Astrocyte of the hippocampus (primary cell): ENCODE data around the gene NAA30.
"Not testable (repeated sequence)": the region's sequence is repeated elsewhere in the genome, so short reads cannot be mapped to it uniquely, and the experiment has no call there.

ENCODE experiments used
- DNase-seq: peaks from one replicate; pipeline ENCODE4 v3.0.0; 2011; ENCODE audit warnings: low read depth, low spot score

NAA30 gene

DNA sequence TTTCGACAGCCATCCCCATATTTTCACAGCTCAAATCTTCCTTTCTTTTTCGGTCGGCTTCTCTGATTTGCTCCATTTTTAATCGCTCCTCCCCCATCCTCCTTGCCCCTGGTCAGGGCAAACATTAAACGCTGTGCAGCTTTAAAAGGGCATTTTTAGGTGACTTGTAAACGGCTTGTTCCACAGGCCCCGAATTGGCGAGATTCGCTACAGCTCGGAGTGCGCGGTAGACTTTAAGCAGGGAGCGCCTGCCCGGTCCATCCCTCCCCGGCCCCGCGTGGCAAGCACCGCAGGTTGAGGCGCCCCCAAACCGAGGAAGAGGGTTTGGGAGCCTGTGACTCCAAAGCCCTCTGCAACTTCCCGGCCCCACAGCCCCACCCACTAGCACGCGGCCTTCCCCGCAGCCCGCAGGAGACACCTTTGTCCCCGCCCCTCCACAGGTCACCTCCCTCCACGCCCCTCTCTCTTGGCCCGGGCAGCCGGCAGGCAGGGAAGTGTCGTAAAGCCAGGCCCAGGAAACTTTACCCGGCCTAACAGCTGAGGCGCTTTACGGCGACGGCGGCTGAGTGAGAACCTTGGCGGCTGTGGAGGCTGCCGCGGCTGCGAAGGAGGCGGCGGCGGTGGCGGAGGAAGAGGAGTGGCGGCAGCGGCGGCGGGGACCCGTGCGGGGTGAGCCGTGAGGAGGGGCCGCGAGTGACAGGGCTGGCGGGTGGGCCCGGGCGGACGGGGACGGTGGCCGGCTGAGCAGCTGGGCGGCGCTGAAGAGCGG, at the start of gene NAA30:
Gene NAA30, plus strand, starts transcription at position 550 of the 769 bp plus-strand sequence. CDS start 372 bp downstream, outside the sequence.
- DNase-seq, result peak; percentile 97

DNA sequence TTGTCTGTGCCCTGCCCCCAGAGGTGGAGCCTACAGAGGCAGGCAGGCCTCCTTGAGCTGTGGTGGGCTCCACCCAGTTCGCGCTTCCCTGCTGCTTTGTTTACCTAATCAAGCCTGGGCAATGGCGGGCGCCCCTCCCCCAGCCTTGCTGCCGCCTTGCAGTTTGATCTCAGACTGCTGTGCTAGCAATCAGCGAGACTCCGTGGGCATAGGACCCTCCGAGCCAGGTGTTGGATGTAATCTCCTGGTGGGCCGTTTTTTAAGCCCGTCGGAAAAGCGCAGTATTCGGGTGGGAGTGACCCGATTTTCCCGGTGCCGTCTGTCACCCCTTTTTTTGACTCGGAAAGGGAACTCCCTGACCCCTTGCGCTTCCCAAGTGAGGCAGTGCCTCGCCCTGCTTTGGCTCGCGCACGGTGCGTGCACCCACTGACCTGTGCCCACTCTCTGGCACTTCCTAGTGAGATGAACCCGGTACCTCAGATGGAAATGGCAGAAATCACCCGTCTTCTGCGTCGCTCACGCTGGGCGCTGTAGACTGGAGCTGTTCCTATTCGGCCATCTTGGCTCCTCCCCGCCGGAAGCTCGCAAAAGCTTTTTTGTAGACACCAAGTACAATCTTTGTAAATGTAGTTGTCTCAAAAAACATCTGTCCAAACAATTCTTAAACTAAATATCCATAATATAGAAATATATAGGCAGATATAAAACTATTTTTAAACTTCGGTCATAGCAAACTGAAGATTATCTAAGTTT, 46.7 kb upstream of the NAA30 start:
- DNase-seq, result not testable (repeated sequence)

DNA sequence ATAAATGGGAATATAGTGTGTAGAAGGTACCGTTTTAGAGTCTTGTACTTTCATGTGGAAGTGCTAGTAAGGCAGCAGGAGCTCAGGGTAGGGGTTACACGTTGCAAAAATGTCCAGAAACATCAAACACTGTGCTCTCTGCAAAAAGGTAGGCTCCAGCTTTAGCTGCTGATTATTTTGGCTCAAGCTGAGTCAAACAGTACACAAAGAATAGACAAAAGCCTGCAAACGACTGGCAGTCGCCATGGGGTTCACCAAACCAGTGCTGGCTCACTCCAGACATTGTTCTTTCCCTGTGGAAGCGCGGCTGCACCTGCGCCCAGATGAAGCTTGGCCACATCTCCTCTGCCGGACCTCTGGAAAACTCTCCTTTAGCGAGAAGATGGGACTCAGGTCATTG, 45.3 kb upstream of the NAA30 start:
- DNase-seq, result no peak

DNA sequence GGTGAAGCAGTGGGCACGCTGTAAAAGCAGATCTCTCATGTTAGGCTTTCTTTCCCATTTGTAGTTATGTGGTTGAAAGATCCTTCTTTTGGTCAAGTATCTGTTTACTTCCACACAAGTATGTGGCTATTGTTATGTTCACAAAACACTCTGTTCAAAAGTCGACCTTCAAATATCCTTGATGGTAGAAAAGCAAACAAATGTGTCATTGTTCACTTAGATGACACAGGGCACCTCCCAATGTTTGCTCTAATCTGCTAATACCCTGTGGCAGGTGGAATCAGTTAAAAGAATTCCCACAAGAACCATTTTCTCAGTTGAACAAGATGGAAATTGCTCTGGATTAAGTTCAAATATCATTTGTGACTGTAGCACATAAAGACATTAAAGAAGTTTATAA, 43.6 kb upstream of the NAA30 start:
- DNase-seq, result no peak

DNA sequence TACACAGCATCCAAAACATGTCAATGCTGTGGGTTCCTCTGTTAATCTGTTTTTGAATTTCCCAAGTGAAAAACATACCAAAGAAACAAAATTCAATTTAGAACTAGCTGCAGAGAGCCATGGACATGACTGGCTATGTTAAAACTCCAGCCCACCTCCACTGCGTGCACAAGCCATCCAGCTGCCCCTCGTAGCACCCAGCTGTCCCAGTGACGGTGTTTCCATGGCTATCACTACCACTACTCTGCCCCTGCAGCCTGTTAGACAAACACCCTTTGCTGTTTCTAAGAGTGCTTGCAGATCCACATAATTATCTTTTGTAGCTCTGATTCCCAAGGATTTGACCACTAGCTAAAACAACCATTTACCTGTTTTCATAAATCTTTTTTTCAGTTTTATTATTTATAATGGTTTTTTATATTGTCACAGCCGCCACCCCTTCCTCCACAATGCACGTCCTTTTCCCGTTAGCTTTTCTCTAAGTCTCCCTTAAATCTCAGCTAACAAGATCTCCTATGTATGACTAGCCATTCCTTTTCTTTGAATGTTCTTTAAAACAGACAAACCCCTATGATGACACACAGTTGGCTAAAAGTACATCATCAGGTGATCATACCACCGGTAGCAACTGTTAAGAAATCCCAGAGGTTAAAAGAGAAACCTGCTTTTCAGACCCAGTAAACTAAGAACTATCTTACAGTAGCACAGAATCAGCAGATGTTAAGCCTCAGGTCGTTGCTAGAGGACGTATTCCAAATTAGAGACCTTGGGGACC, 37.8 kb upstream of the NAA30 start:
- no peak for DNase-seq

DNA sequence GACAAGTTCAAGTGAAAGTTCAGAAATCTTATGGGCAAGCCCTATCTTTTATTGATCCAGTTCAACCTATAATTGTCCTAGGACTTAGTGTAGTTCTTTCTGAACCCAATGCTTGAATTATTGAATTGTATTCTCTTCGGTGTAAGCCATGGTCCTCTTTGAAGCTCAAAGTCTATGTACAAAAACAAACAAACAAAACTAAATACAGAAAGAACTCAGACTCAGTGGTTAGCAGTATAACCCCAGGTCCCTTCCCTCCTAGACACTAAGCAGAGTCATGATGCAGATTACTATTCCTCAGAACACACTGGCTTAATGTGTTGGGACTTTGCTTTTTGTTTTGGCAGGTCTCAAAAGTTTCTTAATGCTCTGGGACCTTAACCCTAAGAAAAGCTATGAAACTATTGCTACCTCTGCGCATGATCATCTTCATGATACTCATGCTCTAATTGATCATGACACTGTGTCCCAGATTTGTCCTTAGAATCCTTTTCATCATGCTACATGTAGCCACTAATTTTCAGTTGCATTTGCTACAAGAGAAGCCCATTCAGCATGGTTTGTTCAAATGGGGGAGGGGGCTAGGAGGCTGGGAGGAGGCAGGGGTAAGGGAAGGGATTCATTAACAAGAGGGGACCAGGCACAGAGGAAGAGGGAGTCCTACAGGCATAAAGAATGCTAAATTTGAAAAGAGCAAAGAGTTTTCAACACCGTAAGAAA, 35.1 kb upstream of the NAA30 start:
- no peak for DNase-seq

DNA sequence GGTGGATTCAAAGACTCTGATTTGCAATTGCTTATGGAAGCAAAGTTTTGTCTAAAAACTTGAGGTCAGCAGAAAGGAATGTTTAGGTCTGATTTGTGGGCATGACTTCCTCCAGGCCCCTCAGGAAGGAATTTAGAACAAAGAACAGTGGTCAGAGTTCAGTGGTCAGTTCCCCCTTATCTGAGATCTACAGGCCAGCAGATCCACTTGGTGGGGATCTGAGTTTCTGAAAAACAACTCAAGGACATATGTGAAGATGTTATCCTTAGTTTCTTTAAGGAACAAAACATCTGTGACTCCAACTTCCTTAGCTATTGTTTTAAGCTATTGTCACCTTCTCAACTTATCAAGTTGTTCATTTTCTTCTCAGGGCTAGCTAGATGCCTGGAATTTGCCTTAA, 28.0 kb upstream of the NAA30 start:
- peak; percentile 50 for DNase-seq

DNA sequence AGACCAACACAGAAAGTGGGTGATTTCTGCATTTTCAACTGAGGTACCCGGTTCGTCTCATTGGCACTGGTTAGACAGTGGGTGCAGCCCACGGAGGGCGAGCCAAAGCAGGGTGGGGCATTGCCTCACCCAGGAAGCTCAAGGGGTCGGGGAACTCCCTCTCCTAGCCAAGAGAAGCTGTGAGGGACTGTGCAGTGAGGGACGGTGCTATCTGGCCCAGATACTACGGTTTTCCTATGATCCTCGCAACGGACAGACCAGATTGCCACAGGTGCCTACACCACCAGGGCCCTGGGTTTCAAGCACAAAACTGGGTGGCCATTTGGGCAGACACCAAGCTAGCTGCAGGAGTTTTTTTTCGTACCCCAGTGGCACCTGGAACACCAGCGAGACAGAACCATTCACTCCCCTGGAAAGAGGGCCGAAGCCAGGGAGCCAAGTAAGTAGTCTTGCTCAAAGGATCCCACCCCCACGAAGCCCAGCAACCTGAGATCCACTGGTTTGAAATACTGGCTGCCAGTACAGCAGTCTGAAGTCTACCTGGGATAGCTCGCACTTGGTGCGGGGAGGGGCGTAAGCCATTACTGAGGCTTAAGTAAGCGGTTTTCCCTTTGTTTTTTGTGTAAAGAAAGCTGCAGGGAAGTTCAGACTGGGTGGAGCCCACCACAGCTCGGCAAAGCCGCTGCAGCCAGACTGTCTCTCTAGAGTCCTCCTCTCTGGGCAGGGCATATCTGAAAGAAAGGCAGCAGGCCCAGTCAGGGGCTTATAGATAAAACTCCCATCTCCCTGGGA, 25.5 kb upstream of the NAA30 start:
- DNase-seq, result no peak

DNA sequence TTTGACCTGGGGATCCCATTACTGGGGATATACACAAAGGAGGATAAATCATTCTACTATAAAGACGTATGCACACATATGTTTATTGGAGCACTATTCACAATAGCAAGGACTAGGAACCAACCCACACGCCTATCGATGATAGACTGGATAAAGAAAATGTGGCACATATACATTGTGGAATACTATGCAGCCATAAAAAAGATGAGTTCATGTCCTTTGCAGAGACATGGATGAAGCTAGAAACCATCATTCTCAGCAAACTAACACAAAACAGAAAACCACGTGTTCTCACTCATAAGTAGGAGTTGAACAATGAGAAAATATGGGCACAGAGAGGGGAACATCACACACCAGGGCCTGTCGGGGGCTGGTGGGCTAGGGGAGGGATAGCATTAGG, 20.2 kb upstream of the NAA30 start:
- DNase-seq, result not testable (repeated sequence)

DNA sequence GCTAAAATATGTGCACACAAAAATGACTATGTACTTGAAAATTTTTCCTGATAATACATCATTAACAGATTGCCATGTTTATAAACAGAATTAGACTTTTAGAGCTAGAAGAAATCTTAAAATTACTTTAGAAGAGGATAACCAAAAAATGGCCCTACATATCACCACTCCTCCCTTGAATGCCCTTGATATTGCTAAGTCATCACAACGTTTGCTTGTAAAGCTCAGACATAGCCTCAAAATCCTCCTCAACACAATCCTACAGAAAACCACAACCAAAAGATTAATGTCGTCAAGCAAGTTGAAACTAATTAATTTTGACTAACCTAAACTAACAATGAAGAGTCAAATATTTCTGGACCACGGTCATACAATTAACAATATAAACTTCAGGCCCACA, 19.4 kb upstream of the NAA30 start:
- no peak for DNase-seq

DNA sequence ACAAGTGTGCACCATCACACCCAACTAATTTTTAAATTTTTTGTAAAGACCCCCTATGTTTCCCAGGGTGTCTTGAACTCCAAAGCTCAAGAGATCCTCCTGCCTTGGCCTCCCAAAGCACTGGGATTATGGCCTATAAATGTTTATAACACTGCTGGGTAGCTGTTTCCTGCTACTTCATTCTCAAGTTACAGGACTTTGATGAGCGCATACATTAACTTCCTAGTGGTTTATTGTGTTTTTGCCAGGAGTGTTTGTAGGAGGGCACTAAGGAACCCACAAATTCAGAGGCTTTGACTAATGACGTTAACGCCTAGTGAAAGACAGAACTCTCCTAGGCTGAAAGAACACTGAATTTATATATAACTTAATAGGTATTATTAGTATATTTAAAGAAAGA, 15.2 kb upstream of the NAA30 start:
- DNase-seq, result no peak

DNA sequence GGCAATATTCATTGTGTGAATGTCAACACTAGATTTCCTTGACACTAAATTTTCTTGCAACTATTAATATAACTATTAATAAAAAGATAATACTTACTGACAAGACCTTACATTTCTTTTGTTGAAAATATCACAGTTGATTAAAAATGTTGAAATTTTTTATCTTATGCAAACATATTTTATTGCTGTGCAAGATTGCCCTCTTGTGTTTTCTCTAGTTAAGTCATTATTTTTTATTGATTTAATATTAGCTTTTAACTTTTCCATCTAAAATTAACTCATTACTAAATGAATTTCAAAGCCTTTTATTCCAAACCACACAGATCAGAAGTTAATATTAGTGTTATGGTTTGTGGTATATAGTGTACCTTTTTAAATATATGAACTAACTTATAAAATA, 11.7 kb upstream of the NAA30 start:
- DNase-seq, result no peak

DNA sequence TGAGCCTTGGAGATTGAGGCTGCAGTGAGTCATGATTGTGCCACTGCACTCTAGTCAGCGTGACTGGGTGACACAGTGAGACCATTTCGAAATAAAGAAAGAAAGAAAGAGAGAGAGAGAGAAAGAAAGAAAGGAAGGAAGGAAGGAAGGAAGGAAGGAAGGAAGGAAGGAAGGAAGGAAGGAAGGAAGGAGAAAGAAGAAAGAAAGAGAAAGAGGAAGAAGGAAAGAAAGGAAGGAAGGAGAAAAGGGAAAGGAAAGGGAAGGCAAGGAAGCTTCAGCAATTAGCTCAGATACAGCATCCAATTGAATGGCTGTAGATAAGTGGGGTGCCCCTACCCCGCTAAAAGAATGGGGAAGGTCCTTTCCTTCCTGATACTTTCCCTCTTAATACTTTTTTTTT, 9.5 kb upstream of the NAA30 start:
- no peak for DNase-seq

DNA sequence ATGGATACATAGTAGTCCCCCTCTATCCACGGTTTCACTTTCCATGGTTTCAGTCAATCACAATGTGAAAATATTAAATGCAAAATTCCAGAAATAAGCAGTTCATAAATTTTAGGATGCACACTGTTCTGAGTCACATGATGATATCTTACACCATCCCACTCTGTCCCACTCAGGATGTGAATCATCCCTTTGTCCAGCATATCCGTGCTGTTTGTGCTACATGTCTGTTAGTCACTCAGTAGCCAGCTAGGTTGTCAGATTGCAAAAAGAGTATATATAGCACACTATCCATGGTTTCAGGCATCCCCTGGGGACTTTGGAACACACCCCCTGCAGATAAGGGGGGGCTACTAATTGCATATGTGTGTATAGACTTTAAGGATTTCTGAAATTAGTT, 8.1 kb upstream of the NAA30 start:
- no peak for DNase-seq

DNA sequence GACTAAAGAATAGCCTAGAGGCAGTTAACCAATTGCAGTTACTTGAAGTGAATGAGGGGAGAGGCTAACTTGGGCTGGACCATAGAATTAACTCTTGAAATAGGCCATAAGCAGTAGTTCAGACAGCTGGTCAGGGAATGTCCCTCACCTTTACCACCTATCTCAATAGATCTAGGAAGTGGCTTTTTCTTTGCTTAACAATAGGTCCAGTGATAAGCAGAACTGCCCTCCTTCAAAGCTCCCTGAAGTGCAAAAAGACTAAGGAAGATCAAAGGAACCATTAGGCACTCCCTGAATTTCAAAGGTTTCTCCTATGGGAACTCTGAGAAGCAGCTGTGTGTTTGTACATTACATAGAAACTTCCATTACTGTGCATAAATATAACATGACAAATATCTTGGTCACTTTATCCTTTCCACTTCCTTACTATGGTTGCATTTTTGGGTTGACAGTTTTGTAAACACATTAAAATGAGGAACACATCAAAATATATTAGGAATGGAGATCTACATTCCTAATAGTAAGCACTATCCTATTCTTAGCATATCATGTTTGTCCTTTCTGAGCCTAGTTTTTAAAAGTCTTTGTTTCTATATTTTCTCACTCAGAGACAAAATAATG, 7.2 kb upstream of the NAA30 start:
- no peak for DNase-seq

DNA sequence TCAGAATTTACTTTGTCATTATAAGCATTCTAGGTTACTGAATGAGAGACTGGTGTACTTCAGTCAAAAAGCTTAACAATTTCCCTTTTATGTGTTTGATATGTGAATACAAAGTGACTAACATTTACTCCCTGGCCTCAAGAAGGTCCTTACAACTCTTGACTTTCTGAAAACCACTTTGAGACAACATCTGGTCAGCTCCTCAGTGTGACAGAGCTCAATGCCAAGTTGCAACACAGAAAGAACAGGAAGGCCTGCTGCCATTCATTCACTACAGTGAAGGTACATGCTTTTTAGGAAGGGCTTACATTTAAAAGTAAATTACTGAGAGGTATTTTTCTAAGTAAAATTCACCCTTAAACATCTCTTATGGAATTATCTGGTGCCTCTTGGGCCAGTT, 2.3 kb upstream of the NAA30 start:
- DNase-seq, result no peak

DNA sequence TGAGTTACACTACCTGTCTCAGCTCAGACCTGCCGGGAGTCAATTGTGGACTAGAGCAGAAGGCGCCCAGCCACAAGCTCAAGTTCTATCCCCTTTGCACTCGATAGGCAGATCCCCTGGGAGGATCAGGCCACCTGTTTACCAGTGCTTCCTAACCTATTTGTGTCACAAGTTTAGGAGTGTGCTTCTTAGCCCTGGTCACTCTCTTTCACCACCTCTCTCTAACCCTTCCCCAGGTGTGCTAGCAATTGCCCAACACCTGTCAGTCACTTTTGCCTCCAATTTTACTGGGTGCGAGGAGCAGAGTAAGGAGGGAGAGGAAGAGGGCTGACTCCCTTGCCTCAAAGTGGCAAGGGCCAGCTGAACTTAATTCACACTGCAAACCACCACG, 745 bp upstream of the NAA30 start:
- no peak for DNase-seq

DNA sequence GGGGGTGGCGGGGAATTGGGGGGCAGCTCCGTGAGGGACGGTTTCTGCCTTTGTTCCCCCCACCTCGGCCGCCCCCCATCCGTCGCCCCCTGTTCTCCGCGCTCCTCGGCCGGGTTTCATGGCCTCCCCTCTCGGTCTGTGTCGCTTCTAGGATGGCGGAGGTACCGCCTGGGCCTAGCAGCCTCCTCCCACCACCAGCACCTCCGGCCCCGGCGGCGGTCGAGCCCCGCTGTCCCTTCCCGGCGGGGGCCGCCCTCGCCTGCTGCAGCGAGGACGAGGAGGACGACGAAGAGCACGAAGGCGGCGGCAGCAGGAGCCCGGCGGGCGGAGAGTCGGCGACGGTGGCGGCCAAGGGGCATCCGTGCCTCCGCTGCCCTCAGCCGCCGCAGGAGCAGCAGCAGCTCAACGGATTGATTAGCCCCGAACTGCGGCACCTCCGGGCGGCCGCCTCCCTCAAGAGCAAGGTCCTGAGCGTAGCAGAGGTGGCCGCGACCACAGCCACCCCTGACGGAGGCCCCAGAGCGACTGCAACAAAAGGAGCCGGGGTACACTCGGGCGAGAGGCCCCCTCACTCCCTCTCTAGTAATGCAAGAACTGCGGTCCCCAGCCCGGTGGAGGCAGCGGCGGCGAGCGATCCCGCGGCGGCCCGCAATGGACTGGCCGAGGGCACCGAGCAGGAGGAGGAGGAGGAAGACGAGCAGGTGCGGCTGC, 575 bp downstream of the NAA30 start:
- DNase-seq, result peak; percentile 70

DNA sequence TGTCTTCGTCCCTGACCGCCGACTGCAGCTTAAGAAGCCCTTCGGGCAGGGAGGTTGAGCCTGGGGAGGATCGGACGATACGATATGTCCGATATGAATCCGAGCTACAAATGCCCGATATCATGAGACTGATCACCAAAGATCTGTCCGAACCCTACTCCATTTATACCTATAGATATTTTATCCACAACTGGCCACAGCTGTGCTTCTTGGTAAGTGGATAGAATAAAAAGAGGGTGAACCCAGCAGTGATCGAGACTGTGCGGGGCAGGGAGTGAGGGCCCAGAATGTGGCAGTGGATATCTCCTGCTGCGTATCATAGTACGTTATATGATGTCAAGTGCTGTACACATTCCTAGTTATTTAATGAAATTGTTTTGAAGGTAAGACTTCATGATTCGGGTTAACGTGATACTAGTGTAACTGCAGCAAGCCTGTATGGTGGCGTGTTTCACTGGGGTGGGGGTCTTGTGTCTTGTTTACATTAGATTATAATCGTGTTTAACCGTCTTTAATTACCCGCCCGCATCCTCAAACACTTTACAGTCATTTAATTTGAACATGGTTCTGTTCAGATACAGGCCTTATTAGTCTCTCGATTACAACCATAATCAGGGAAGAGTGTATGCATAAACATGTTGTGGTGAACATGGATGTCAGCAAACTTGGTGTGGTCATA, 1.3 kb downstream of the NAA30 start:
- no peak for DNase-seq
